Tibial nerve (tissue), 4 donors: Measurements from ENCODE around the gene STAT5B. TPM values are rescaled to one million over a fixed set of nuclear protein-coding genes. Genes with fewer than 3 reads are reported as not detected.

Source experiments
- DNase-seq, 2 donors: peaks; one replicate each; pipeline ENCODE4 v3.0.0-alpha.2; 2019; ENCODE audit warnings: low spot score in 2 of 2
- H3K27ac ChIP-seq, 4 donors: fragments of 200-600 bp; sonication (generic) in 3 of 4; one replicate each; pipeline ENCODE4 v1.5.1; 2017 to 2019; ENCODE audit warnings: mild to moderate bottlenecking in 1 of 4
- H3K27me3 ChIP-seq, 2 donors: fragments of 200-600 bp; sonication (generic) in 1 of 2; one replicate each; pipeline versions ENCODE4 v1.5.1 to v1.6.0; 2017 to 2019
- H3K36me3 ChIP-seq, 3 donors: fragments of 200-600 bp; sonication (generic); one replicate each; pipeline ENCODE4 v1.5.1; 2018 to 2019
- H3K4me1 ChIP-seq, 4 donors: fragments of 200-600 bp; sonication (generic) in 3 of 4; one replicate each; pipeline ENCODE4 v1.5.1; 2017 to 2019
- H3K4me3 ChIP-seq, 4 donors: fragments of 200-600 bp; sonication (generic) in 3 of 4; one replicate each; pipeline ENCODE4 v1.5.1; 2017 to 2019; ENCODE audit warnings: mild to moderate bottlenecking in 1 of 4, moderate library complexity in 1 of 4
- H3K9me3 ChIP-seq, 4 donors: fragments of 200-600 bp; sonication (generic) in 3 of 4; one replicate each; pipeline ENCODE4 v1.5.1; 2017 to 2019
- CTCF ChIP-seq, 5 experiments: fragments of 200-600 bp in 3 of 5; fragments of 450-650 bp in 2 of 5; sonication (generic) in 3 of 5; IDR thresholded peaks; one replicate each; pipeline ENCODE4 v1.5.1; 2016 to 2019; ENCODE audit warnings: antibody characterized with exemption in 5 of 5, mild to moderate bottlenecking in 3 of 5, moderate library complexity in 2 of 5
- EP300 ChIP-seq, 2 donors: sonication (generic); formaldehyde crosslinking; IDR thresholded peaks; one replicate each; pipeline ENCODE4 v1.6.1; 2017; ENCODE audit warnings: antibody characterized with exemption in 2 of 2, mild to moderate bottlenecking in 1 of 2
- POLR2A ChIP-seq, 2 donors: fragments of 450-650 bp; IDR thresholded peaks; one replicate each; pipeline ENCODE4 v1.6.1; 2017; ENCODE audit warnings: antibody characterized with exemption in 2 of 2, mild to moderate bottlenecking in 2 of 2, moderate library complexity in 2 of 2
- WGBS, 2 donors: methylation state at CpG; one replicate each; pipeline ENCODE4 v1.1.5; 2018; 5-methylcytosine and 5-hydroxymethylcytosine counted together
- total RNA-seq, 4 donors: library from RNA; depleted of rRNA; stranded (reverse); fragments of >200 nt; gene quantifications; one replicate each; pipeline ENCODE4 v1.1.0, GENCODE V29; 2016

STAT5B gene
- total RNA-seq, 4 donors from 2014 or later, result 96.8 to 117 (median 104) TPM

GRCh38 chr17:42192189-42193126, 83.7 kb downstream of the STAT5B start:
- no peak overlapping the region for H3K4me3 ChIP-seq
- H3K9me3 ChIP-seq, result no peaks in the 10 kb centered on the region
- H3K27ac ChIP-seq, result no peak overlapping the region
- H3K36me3 ChIP-seq, result peaks cover 0 to 33% (median 0%) of the 10 kb centered on the region in 3 donors
- H3K27me3 ChIP-seq, result no peaks in the 10 kb centered on the region
- WGBS, 2 donors, result 86 to 89% methylated on average over 20 to 23 of the region's 23 CpGs
- no peak for DNase-seq
- H3K4me1 ChIP-seq, result peaks cover 0 to 23% (median 12%) of the 10 kb centered on the region in 4 donors
- no peak for TF ChIP-seq EP300 (IDR thresholded peaks at IDR 0.05)
- no peak for TF ChIP-seq CTCF (IDR thresholded peaks at IDR 0.05)
- TF ChIP-seq POLR2A (IDR thresholded peaks at IDR 0.05), result no peak

- TF ChIP-seq POLR2A (IDR thresholded peaks at IDR 0.05) (no peak), CTCF (IDR thresholded peaks at IDR 0.05) (no peak), EP300 (IDR thresholded peaks at IDR 0.05) (no peak)
- peaks cover 0 to 33% (median 0%) of the 10 kb centered on the region in 3 donors for H3K36me3 ChIP-seq
- H3K9me3 ChIP-seq, result no peaks in the 10 kb centered on the region
- no peak overlapping the region for H3K27ac ChIP-seq
- H3K4me3 ChIP-seq, result no peak overlapping the region
- 91 to 92% methylated on average over 5 of the region's 5 CpGs for WGBS, 2 donors
- no peak for DNase-seq
- H3K27me3 ChIP-seq, result no peaks in the 10 kb centered on the region
- peaks cover 0 to 23% (median 12%) of the 10 kb centered on the region in 4 donors for H3K4me1 ChIP-seq
These were observed 84.9 kb downstream of the STAT5B start for GRCh38 chr17:42191275-42191608.

- no peak for TF ChIP-seq EP300 (IDR thresholded peaks at IDR 0.05)
- no peak for TF ChIP-seq CTCF (IDR thresholded peaks at IDR 0.05)
- TF ChIP-seq POLR2A (IDR thresholded peaks at IDR 0.05), result no peak
- H3K9me3 ChIP-seq, result no peaks in the 10 kb centered on the region
- peaks cover 0 to 33% (median 0%) of the 10 kb centered on the region in 3 donors for H3K36me3 ChIP-seq
- no peaks in the 10 kb centered on the region for H3K27me3 ChIP-seq
- H3K4me3 ChIP-seq, result no peak overlapping the region
- DNase-seq, result no peak
- peaks cover 0 to 23% (median 12%) of the 10 kb centered on the region in 4 donors for H3K4me1 ChIP-seq
- H3K27ac ChIP-seq, result no peak overlapping the region
- WGBS, 2 donors, result 78 to 86% methylated on average over 12 to 16 of the region's 17 CpGs
These were observed 85.5 kb downstream of the STAT5B start for GRCh38 chr17:42190491-42191274.

GRCh38 chr17:42189651-42189965, 86.6 kb downstream of the STAT5B start:
- Histone ChIP-seq H3K36me3 (peaks cover 0 to 33% (median 0%) of the 10 kb centered on the region in 3 donors), H3K27ac (no peak overlapping the region), H3K4me1 (peaks cover 0 to 25% (median 12%) of the 10 kb centered on the region in 4 donors), H3K27me3 (no peaks in the 10 kb centered on the region), H3K4me3 (no peak overlapping the region), H3K9me3 (no peaks in the 10 kb centered on the region)
- WGBS, 2 donors, result 75 to 86% methylated on average over 8 to 9 of the region's 11 CpGs
- no peak for DNase-seq
- TF ChIP-seq CTCF (IDR thresholded peaks at IDR 0.05) (no peak), POLR2A (IDR thresholded peaks at IDR 0.05) (no peak), EP300 (IDR thresholded peaks at IDR 0.05) (no peak)
